Activated B cell treated with CpG ODN at 0.5 μM for 24 hours (primary cell): ENCODE data around the gene SRSF1. TPM values are rescaled to one million over a fixed set of nuclear protein-coding genes. Genes with fewer than 3 reads are reported as not detected.

Source experiments
- ATAC-seq: fragments of 200-7000 bp; cut with Tn5 transposase; one replicate; pipeline ENCODE4 v1.10.0; 2021; ENCODE audit warnings: low read depth, mild to moderate bottlenecking, moderate library complexity
- CTCF ChIA-PET: fragments of 350-600 bp; sonication (Branson Sonifier 250); formaldehyde crosslinking; loops from one replicate; lab custom pipeline; 2021; ENCODE audit warnings: antibody characterized with exemption; lab: Charles Lee
- POLR2A ChIA-PET: fragments of 350-600 bp; sonication (Branson Sonifier 250); formaldehyde crosslinking; loops from one replicate; lab custom pipeline; 2021; ENCODE audit warnings: antibody characterized with exemption; lab: Charles Lee
- DNase-seq: peaks from one replicate; pipeline ENCODE4 v3.0.0; 2022
- H3K27ac Mint-ChIP-seq: one replicate; pipeline ENCODE4 v1.8.0; 2020; ENCODE audit warnings: mixed read lengths
- H3K27me3 Mint-ChIP-seq: one replicate; pipeline ENCODE4 v1.8.0; 2021; ENCODE audit warnings: mixed read lengths
- H3K36me3 Mint-ChIP-seq: one replicate; pipeline ENCODE4 v1.8.0; 2021; ENCODE audit warnings: low read depth, mixed read lengths
- H3K4me1 Mint-ChIP-seq: one replicate; pipeline ENCODE4 v1.8.0; 2021; ENCODE audit warnings: mixed read lengths
- H3K4me3 Mint-ChIP-seq: one replicate; pipeline ENCODE4 v1.8.0; 2020; ENCODE audit warnings: mild to moderate bottlenecking, mixed read lengths
- H3K9me3 Mint-ChIP-seq: one replicate; pipeline ENCODE4 v1.8.0; 2020; ENCODE audit warnings: mixed read lengths
- intact Hi-C: fragments of 100-400 bp; cut with micrococcal nuclease; formaldehyde crosslinking; loops from one replicate; pipeline ENCODE4 v1.15.1; 2024
- total RNA-seq: library from RNA; stranded (reverse); gene quantifications from 2 replicates; pipeline ENCODE4 v1.2.3, GENCODE V29; 2022
- TF ChIP-seq, protein P1 (sequence below): fragments of 200-600 bp; IDR thresholded peaks from one replicate; pipeline ENCODE4 v1.8.0; 2022; ENCODE audit warnings: antibody characterized with exemption, mild to moderate bottlenecking

SRSF1 gene
- total RNA-seq, 1 donor from 2014 or later: 289 TPM

DNA sequence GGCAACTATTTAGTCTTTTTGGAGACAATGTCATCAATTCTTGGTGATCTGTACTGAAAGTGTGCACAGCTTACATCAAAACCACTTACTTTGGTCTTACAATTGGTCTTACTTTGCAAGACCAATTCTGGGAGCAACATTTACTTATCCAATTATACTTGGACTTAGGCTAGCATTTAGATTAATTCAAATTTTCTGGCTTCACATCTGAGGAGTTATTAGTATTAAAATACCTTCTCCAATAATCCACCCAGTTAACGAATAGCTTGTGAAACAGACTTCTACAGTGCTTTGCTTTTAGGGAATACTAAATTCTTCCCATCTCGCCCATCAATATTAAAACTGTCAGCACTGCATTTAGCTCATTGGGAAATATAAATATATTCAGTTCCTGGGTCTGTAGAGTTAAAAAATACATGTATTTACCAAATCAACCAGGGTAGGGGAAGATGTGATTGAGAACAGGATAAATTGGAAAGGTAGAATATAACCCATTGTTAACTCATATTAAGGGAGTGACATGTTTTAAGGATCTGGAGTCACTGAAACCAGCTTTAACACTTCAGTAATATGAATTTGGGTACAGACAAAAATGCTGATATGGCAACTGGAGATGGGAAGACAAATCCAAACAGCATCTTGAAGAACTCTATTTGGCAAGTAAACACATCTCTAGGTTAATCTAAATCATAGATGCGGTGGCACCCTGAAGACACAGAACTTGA is 9.8 kb downstream of the SRSF1 start:
- TF ChIP-seq, protein P1, sequence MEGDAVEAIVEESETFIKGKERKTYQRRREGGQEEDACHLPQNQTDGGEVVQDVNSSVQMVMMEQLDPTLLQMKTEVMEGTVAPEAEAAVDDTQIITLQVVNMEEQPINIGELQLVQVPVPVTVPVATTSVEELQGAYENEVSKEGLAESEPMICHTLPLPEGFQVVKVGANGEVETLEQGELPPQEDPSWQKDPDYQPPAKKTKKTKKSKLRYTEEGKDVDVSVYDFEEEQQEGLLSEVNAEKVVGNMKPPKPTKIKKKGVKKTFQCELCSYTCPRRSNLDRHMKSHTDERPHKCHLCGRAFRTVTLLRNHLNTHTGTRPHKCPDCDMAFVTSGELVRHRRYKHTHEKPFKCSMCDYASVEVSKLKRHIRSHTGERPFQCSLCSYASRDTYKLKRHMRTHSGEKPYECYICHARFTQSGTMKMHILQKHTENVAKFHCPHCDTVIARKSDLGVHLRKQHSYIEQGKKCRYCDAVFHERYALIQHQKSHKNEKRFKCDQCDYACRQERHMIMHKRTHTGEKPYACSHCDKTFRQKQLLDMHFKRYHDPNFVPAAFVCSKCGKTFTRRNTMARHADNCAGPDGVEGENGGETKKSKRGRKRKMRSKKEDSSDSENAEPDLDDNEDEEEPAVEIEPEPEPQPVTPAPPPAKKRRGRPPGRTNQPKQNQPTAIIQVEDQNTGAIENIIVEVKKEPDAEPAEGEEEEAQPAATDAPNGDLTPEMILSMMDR: no peak
- Mint-ChIP-seq H3K36me3 (peaks cover 32% of the 10 kb centered on the region), H3K4me3 (no peak overlapping the region), H3K27me3 (no peaks in the 10 kb centered on the region), H3K9me3 (no peaks in the 10 kb centered on the region), H3K27ac (no peak overlapping the region), H3K4me1 (peaks cover 46% of the 10 kb centered on the region)
- DNase-seq (no peak), ATAC-seq (no peak)
- ChIA-PET CTCF (interaction anchor here (0.9 to 11.4 kb wide), 11 partner anchors 9 to 139 kb away, joined by 3 to 242 read pairs (median 6); partner anchors contain the start of genes SRSF1 and VEZF1), POLR2A (interaction anchor here (0.8 to 4.2 kb wide), 6 partner anchors 8 to 331 kb away, joined by 3 to 32 read pairs (median 4); partner anchors contain the start of genes SRSF1, TSPOAP1 and VEZF1)
- intact Hi-C loops: no loop called here

DNA sequence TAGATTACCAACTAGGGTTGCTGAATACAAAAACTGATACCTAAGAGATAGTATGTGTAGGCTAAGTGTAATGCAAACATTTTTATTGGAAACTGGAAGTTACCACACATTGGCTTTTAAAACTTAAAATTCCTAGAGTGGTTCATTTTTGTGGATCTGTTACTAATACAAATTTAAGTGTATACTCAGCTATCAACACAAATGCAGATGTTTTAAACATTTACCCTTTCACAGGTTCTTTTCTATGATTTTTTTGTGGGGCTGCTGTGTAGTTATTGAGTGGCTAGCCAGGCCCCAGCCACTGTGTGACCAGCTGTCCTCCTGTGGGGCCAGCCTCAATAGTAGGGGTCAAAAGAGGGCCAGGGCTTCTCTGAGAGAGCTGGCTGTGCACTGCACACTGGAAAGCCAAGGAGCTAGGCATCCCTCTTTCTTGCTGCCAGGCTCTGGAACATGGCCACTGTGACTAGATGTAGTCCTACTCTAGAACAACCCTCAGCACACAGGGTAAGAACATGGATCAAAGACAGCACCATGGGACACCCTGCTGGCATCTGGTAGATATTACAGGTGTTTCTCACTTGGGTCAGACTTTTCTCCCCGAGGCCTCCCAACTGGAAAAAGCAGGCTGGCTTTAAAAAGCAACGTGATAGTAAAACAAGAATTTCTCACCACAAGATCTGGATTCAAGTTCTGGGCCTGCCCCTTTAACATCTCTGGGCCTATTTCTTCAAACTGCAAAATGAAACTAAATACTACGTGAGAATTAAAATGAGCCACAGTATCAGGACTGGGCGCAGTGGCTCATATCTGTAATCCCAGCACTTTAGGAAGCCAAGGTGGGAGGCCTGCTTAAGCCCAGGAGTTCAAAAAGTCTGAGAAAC is 11.7 kb downstream of the SRSF1 start:
- Mint-ChIP-seq H3K27me3 (no peaks in the 10 kb centered on the region), H3K4me3 (no peak overlapping the region), H3K27ac (peak overlapping the region; percentile 46), H3K9me3 (no peaks in the 10 kb centered on the region), H3K36me3 (peaks cover 19% of the 10 kb centered on the region), H3K4me1 (peaks cover 38% of the 10 kb centered on the region)
- TF ChIP-seq, protein P1: peak; percentile 25
- ChIA-PET POLR2A (interaction anchor here (1.2 to 4.2 kb wide), 3 partner anchors 12 to 146 kb away, joined by 3 to 32 read pairs (median 8); partner anchors contain the start of genes MRPS23 and SRSF1), CTCF (interaction anchor here (0.7 to 11.4 kb wide), 9 partner anchors 9 to 137 kb away, joined by 3 to 242 read pairs (median 9); no protein-coding TSS in a partner anchor)
- DNase-seq: peak; percentile 22
- intact Hi-C loops: loop anchor here (1.0 kb wide), 3 partner anchors 78 to 137 kb away; no protein-coding TSS in a partner anchor
- ATAC-seq: peak; percentile 94

DNA sequence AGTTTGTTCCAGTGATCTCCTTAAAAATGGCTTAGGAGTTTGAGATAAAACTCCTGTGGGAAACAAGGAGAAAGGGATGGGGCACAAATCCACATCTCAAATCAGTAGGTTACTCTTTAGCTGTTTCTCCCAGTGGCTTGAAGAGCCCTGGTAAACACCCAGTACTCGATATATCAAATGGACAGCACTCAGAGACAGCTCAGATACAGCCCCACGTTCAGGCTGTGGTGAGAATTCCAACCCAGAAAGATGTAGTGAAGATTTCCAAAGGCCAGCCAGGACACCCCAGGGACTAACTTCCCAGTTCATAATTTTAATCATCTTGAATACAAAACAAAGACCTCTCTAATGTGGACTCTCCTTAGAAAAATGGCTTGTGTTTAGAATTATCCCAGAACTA is 12.6 kb downstream of the SRSF1 start:
- H3K27me3 Mint-ChIP-seq: no peaks in the 10 kb centered on the region
- DNase-seq (no peak), ATAC-seq (no peak)
- H3K9me3 Mint-ChIP-seq: no peaks in the 10 kb centered on the region
- peaks cover 37% of the 10 kb centered on the region for H3K4me1 Mint-ChIP-seq
- H3K27ac Mint-ChIP-seq: peak overlapping the region; percentile 25
- CTCF ChIA-PET: interaction anchor here (1.2 to 11.4 kb wide), 6 partner anchors 54 to 143 kb away, joined by 3 to 242 read pairs (median 10); no protein-coding TSS in a partner anchor
- TF ChIP-seq, protein P1: no peak
- H3K36me3 Mint-ChIP-seq: peaks cover 13% of the 10 kb centered on the region
- H3K4me3 Mint-ChIP-seq: no peak overlapping the region
- intact Hi-C loops: no loop called here
- POLR2A ChIA-PET: interaction anchor here (1.2 to 2.0 kb wide), 3 partner anchors 55 to 145 kb away, joined by 3 to 12 read pairs (median 8); partner anchors contain the start of gene MRPS23

DNA sequence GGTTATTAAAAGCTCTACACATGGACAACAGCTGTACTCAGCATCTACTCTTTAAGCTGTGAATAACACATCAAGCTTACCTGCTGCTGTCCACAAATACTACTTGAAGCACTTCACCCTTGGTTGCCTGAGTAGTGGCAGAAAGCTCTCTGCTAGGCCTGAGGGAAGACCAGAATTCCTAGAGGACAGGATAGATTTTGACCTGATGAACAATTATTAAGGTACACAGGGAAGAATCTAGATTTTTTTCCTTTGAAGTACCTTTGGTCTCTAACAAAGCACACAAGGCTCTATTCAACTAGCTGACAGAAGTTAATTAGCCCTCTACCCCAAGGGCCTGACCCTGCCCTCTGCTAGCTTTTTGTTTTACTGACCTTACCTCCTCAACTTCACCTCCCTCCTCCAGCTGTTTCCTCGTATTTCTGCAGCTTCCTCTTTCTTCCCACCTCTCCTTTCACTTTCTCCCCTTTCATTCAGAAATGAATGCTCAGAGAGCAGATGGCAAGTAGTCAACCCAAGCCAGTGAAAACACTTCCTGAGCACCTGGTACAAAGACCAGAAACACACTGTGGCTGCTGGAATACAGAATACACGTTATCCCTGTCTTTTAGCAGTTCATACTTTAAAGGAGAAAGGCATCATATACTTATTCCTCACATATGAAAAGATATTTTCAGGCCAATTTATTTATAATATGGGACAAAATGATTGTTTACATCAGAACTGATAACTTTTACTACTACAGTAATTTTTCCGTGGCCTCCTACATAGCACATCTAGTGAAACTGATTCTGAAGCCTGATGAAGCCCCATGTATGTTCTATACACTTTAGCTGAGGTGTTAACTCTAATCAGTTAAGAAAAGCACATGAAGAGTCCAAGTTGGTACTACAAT is 13.3 kb downstream of the SRSF1 start:
- ChIA-PET POLR2A (interaction anchor here (1.1 to 2.0 kb wide), 5 partner anchors 14 to 144 kb away, joined by 4 to 12 read pairs (median 8); partner anchors contain the start of genes MRPS23 and SRSF1), CTCF (interaction anchor here (0.8 to 11.4 kb wide), 8 partner anchors 54 to 143 kb away, joined by 3 to 242 read pairs (median 7); no protein-coding TSS in a partner anchor)
- H3K27me3 Mint-ChIP-seq: no peaks in the 10 kb centered on the region
- H3K27ac Mint-ChIP-seq: peak overlapping the region; percentile 25
- peaks cover 9% of the 10 kb centered on the region for H3K36me3 Mint-ChIP-seq
- peak overlapping the region; percentile 30 for H3K4me3 Mint-ChIP-seq
- TF ChIP-seq, protein P1: no peak
- no peaks in the 10 kb centered on the region for H3K9me3 Mint-ChIP-seq
- no peak for DNase-seq
- H3K4me1 Mint-ChIP-seq: peaks cover 38% of the 10 kb centered on the region
- ATAC-seq: peak; percentile 18
- intact Hi-C loops: no loop called here
